Measurements from ENCODE around the gene ZBTB5. TPM values are rescaled to one million over a fixed set of nuclear protein-coding genes. Genes with fewer than 3 reads are reported as not detected.

Gene ZBTB5
- total and polyA plus RNA-seq, 2 of the 13 experiments (the other 11 are each of a cell fraction or from before 2014, with no cell fraction given) = 12.5 to 20.5 TPM

DNA sequence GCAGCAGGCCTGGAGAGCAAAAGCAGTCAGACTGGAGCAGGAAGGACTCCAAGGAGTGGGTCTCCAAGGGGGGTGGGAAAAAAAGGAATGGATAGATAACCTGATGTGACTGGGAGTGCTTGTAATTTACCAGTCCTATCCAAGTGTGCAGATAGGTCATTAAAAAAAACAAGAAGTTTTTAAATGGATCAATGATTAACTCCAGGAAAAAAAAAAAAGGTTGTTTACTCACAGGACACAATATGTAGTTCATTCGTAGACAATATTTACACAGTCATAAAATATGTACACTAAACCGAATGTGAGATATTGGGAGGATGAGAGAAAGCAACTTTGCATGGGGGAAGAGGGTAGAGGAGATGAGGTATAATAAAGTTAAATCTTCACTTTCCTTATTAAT, 20.4 kb downstream of the ZBTB5 start (continued):
- TF ChIP-seq, protein P1, sequence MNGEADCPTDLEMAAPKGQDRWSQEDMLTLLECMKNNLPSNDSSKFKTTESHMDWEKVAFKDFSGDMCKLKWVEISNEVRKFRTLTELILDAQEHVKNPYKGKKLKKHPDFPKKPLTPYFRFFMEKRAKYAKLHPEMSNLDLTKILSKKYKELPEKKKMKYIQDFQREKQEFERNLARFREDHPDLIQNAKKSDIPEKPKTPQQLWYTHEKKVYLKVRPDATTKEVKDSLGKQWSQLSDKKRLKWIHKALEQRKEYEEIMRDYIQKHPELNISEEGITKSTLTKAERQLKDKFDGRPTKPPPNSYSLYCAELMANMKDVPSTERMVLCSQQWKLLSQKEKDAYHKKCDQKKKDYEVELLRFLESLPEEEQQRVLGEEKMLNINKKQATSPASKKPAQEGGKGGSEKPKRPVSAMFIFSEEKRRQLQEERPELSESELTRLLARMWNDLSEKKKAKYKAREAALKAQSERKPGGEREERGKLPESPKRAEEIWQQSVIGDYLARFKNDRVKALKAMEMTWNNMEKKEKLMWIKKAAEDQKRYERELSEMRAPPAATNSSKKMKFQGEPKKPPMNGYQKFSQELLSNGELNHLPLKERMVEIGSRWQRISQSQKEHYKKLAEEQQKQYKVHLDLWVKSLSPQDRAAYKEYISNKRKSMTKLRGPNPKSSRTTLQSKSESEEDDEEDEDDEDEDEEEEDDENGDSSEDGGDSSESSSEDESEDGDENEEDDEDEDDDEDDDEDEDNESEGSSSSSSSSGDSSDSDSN (CRISPR knock-in tag; IDR thresholded peaks at IDR 0.05) = no peak
- TF ChIP-seq POLR2AphosphoS5 (IDR thresholded peaks at IDR 0.05; ENCODE audit: low read depth, low read length) = 0 out of 2 replicates have a peak, but pooled peaks have one; percentile 16
- TF ChIP-seq, protein P2, sequence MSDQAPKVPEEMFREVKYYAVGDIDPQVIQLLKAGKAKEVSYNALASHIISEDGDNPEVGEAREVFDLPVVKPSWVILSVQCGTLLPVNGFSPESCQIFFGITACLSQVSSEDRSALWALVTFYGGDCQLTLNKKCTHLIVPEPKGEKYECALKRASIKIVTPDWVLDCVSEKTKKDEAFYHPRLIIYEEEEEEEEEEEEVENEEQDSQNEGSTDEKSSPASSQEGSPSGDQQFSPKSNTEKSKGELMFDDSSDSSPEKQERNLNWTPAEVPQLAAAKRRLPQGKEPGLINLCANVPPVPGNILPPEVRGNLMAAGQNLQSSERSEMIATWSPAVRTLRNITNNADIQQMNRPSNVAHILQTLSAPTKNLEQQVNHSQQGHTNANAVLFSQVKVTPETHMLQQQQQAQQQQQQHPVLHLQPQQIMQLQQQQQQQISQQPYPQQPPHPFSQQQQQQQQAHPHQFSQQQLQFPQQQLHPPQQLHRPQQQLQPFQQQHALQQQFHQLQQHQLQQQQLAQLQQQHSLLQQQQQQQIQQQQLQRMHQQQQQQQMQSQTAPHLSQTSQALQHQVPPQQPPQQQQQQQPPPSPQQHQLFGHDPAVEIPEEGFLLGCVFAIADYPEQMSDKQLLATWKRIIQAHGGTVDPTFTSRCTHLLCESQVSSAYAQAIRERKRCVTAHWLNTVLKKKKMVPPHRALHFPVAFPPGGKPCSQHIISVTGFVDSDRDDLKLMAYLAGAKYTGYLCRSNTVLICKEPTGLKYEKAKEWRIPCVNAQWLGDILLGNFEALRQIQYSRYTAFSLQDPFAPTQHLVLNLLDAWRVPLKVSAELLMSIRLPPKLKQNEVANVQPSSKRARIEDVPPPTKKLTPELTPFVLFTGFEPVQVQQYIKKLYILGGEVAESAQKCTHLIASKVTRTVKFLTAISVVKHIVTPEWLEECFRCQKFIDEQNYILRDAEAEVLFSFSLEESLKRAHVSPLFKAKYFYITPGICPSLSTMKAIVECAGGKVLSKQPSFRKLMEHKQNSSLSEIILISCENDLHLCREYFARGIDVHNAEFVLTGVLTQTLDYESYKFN (CRISPR knock-in tag; conservative IDR thresholded peaks at IDR 0.05) = no peak
- no peak for TF ChIP-seq ISX (CRISPR knock-in tag; conservative IDR thresholded peaks at IDR 0.05)
- no peak for TF ChIP-seq ZNF263 (CRISPR knock-in tag; IDR thresholded peaks at IDR 0.05)
- peak; percentile 64 for TF ChIP-seq FOXA1 (IDR thresholded peaks at IDR 0.05)
- no peak for TF ChIP-seq FOXA1 (CRISPR knock-in tag; IDR thresholded peaks at IDR 0.05)
- TF ChIP-seq ZNF619 (CRISPR knock-in tag; IDR thresholded peaks at IDR 0.05) = no peak
- TF ChIP-seq FOXC1 (CRISPR knock-in tag; IDR thresholded peaks at IDR 0.05; ENCODE audit: borderline replicate concordance) = no peak
- no peak for TF ChIP-seq DPF2 (CRISPR knock-in tag; IDR thresholded peaks at IDR 0.05; ENCODE audit: borderline replicate concordance, low read depth)
- TF ChIP-seq KDM4B (CRISPR knock-in tag; IDR thresholded peaks at IDR 0.05) = no peak
- TF ChIP-seq, protein P3, sequence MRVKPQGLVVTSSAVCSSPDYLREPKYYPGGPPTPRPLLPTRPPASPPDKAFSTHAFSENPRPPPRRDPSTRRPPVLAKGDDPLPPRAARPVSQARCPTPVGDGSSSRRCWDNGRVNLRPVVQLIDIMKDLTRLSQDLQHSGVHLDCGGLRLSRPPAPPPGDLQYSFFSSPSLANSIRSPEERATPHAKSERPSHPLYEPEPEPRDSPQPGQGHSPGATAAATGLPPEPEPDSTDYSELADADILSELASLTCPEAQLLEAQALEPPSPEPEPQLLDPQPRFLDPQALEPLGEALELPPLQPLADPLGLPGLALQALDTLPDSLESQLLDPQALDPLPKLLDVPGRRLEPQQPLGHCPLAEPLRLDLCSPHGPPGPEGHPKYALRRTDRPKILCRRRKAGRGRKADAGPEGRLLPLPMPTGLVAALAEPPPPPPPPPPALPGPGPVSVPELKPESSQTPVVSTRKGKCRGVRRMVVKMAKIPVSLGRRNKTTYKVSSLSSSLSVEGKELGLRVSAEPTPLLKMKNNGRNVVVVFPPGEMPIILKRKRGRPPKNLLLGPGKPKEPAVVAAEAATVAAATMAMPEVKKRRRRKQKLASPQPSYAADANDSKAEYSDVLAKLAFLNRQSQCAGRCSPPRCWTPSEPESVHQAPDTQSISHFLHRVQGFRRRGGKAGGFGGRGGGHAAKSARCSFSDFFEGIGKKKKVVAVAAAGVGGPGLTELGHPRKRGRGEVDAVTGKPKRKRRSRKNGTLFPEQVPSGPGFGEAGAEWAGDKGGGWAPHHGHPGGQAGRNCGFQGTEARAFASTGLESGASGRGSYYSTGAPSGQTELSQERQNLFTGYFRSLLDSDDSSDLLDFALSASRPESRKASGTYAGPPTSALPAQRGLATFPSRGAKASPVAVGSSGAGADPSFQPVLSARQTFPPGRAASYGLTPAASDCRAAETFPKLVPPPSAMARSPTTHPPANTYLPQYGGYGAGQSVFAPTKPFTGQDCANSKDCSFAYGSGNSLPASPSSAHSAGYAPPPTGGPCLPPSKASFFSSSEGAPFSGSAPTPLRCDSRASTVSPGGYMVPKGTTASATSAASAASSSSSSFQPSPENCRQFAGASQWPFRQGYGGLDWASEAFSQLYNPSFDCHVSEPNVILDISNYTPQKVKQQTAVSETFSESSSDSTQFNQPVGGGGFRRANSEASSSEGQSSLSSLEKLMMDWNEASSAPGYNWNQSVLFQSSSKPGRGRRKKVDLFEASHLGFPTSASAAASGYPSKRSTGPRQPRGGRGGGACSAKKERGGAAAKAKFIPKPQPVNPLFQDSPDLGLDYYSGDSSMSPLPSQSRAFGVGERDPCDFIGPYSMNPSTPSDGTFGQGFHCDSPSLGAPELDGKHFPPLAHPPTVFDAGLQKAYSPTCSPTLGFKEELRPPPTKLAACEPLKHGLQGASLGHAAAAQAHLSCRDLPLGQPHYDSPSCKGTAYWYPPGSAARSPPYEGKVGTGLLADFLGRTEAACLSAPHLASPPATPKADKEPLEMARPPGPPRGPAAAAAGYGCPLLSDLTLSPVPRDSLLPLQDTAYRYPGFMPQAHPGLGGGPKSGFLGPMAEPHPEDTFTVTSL (CRISPR knock-in tag; IDR thresholded peaks at IDR 0.05; ENCODE audit: borderline replicate concordance) = no peak
- TF ChIP-seq RFX1 (IDR thresholded peaks at IDR 0.05) = no peak
- TF ChIP-seq, protein P4, sequence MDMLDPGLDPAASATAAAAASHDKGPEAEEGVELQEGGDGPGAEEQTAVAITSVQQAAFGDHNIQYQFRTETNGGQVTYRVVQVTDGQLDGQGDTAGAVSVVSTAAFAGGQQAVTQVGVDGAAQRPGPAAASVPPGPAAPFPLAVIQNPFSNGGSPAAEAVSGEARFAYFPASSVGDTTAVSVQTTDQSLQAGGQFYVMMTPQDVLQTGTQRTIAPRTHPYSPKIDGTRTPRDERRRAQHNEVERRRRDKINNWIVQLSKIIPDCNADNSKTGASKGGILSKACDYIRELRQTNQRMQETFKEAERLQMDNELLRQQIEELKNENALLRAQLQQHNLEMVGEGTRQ (IDR thresholded peaks at IDR 0.05; ENCODE audit: low read depth, low read length) = no peak
- TF ChIP-seq, protein P4 (CRISPR knock-in tag; IDR thresholded peaks at IDR 0.05; ENCODE audit: borderline replicate concordance) = no peak
- no peak for TF ChIP-seq ZNF124 (CRISPR knock-in tag; IDR thresholded peaks at IDR 0.05)
- no peak for TF ChIP-seq ZNF558 (CRISPR knock-in tag; IDR thresholded peaks at IDR 0.05; ENCODE audit: borderline replicate concordance)

All from HepG2 (cell line).